ENCODE results near the gene PLSCR2.

GRCh38 chr3:146404436-146404835 is 64.9 kb downstream of the PLSCR2 start:
- TF ChIP-seq CTCF (IDR thresholded peaks at IDR 0.05) (no peak), EZH2 (IDR thresholded peaks at IDR 0.05; ENCODE audit: borderline replicate concordance, insufficient read depth, low read depth, low read length, poor library complexity, severe bottlenecking) (no peak)
